Measurements from ENCODE around the gene LRIG2. TPM values are rescaled to one million over a fixed set of nuclear protein-coding genes. Genes with fewer than 3 reads are reported as not detected.

Gene LRIG2
- total and polyA plus RNA-seq, 9 of the 15 experiments (the other 6 are each of a cell fraction or from before 2014, with no cell fraction given): 1.8 to 28.1 (median 11.5) TPM

- TF ChIP-seq, protein P1, sequence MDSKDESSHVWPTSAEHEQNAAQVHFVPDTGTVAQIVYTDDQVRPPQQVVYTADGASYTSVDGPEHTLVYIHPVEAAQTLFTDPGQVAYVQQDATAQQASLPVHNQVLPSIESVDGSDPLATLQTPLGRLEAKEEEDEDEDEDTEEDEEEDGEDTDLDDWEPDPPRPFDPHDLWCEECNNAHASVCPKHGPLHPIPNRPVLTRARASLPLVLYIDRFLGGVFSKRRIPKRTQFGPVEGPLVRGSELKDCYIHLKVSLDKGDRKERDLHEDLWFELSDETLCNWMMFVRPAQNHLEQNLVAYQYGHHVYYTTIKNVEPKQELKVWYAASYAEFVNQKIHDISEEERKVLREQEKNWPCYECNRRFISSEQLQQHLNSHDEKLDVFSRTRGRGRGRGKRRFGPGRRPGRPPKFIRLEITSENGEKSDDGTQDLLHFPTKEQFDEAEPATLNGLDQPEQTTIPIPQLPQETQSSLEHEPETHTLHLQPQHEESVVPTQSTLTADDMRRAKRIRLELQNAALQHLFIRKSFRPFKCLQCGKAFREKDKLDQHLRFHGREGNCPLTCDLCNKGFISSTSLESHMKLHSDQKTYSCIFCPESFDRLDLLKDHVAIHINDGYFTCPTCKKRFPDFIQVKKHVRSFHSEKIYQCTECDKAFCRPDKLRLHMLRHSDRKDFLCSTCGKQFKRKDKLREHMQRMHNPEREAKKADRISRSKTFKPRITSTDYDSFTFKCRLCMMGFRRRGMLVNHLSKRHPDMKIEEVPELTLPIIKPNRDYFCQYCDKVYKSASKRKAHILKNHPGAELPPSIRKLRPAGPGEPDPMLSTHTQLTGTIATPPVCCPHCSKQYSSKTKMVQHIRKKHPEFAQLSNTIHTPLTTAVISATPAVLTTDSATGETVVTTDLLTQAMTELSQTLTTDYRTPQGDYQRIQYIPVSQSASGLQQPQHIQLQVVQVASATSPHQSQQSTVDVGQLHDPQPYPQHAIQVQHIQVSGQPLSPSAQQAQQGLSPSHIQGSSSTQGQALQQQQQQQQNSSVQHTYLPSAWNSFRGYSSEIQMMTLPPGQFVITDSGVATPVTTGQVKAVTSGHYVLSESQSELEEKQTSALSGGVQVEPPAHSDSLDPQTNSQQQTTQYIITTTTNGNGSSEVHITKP (IDR thresholded peaks at IDR 0.05; ENCODE audit: partially characterized antibody): peak; percentile 54
- TF ChIP-seq ZNF384 (IDR thresholded peaks at IDR 0.05; ENCODE audit: low read depth, low read length) (no peak), SMARCA5 (IDR thresholded peaks at IDR 0.05) (peak; percentile 83), MTA1 (IDR thresholded peaks at IDR 0.05; ENCODE audit: borderline replicate concordance) (peak; percentile 89), FOXM1 (IDR thresholded peaks at IDR 0.05; ENCODE audit: low read depth) (no peak), FOXM1 (CRISPR knock-in tag; IDR thresholded peaks at IDR 0.05; ENCODE audit: low read depth) (no peak), FOXO4 (CRISPR knock-in tag; IDR thresholded peaks at IDR 0.05) (no peak), SAFB (IDR thresholded peaks at IDR 0.05; ENCODE audit: borderline replicate concordance, low read depth, low read length) (no peak), SP2 (IDR thresholded peaks at IDR 0.05; ENCODE audit: extremely low read depth, low read depth, low read length, poor library complexity, severe bottlenecking) (no peak), GTF2A2 (tag; IDR thresholded peaks at IDR 0.05) (0 out of 2 replicates have a peak, but pooled peaks have one; percentile 32), SLC30A9 (CRISPR knock-in tag; IDR thresholded peaks at IDR 0.05) (no peak), ZNF445 (CRISPR knock-in tag; IDR thresholded peaks at IDR 0.05; ENCODE audit: low read depth) (0 out of 2 replicates have a peak, but pooled peaks have one; percentile 24), ZSCAN32 (CRISPR knock-in tag; IDR thresholded peaks at IDR 0.05) (no peak), PHB2 (IDR thresholded peaks at IDR 0.05; ENCODE audit: low read depth) (peak; percentile 71)
- TF ChIP-seq, protein P2, sequence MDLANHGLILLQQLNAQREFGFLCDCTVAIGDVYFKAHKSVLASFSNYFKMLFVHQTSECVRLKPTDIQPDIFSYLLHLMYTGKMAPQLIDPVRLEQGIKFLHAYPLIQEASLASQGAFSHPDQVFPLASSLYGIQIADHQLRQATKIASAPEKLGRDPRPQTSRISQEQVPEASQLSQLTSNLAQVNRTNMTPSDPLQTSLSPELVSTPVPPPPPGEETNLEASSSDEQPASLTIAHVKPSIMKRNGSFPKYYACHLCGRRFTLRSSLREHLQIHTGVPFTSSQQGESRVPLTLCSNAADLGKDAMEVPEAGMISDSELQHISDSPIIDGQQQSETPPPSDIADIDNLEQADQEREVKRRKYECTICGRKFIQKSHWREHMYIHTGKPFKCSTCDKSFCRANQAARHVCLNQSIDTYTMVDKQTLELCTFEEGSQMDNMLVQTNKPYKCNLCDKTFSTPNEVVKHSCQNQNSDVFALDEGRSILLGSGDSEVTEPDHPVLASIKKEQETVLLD (IDR thresholded peaks at IDR 0.05): no peak
- TF ChIP-seq, protein P3, sequence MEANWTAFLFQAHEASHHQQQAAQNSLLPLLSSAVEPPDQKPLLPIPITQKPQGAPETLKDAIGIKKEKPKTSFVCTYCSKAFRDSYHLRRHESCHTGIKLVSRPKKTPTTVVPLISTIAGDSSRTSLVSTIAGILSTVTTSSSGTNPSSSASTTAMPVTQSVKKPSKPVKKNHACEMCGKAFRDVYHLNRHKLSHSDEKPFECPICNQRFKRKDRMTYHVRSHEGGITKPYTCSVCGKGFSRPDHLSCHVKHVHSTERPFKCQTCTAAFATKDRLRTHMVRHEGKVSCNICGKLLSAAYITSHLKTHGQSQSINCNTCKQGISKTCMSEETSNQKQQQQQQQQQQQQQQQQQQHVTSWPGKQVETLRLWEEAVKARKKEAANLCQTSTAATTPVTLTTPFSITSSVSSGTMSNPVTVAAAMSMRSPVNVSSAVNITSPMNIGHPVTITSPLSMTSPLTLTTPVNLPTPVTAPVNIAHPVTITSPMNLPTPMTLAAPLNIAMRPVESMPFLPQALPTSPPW (CRISPR knock-in tag; IDR thresholded peaks at IDR 0.05): no peak; the same call in none of the 2 replicates
- TF ChIP-seq, protein P4, sequence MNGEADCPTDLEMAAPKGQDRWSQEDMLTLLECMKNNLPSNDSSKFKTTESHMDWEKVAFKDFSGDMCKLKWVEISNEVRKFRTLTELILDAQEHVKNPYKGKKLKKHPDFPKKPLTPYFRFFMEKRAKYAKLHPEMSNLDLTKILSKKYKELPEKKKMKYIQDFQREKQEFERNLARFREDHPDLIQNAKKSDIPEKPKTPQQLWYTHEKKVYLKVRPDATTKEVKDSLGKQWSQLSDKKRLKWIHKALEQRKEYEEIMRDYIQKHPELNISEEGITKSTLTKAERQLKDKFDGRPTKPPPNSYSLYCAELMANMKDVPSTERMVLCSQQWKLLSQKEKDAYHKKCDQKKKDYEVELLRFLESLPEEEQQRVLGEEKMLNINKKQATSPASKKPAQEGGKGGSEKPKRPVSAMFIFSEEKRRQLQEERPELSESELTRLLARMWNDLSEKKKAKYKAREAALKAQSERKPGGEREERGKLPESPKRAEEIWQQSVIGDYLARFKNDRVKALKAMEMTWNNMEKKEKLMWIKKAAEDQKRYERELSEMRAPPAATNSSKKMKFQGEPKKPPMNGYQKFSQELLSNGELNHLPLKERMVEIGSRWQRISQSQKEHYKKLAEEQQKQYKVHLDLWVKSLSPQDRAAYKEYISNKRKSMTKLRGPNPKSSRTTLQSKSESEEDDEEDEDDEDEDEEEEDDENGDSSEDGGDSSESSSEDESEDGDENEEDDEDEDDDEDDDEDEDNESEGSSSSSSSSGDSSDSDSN (IDR thresholded peaks at IDR 0.05; ENCODE audit: borderline replicate concordance in 1 of 2, low read depth in 2 of 2, low read length in 2 of 2): no peak
Observed at GRCh38 chr1:113140588-113141446, 67.8 kb downstream of the LRIG2 start (continued).
